ENCODE data around the gene NPY5R.

DNA sequence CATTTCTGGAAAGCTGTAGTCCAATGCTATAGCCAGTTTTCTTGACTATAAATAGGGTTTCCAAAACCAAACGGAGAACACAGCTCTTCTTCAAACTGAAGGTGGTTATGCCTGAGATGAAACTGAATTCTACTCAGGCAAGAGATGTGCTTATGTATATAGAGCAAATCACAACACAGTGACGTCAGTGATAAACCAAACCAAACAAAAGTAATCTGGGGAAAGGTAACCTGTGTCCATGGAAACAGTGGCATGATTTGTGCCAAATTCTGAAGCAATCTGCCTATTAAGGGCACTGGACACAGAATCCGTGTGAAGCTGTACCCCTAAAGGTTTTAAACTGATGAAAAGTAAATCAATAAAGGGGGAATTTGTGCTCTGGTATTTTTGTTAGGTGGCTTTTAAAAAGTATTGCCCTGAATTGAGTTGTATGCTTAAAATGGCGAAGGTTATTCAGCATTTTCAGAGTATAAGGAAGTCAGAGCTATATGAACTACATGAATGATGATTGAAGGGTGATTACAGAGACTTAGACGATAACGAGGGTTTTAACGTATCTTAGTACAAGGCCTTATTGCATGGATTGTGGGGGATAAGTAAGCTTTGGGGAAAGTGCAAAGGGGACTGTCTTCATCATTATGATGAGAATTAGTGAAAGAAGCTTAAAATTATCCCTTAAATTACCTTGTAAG lies 38.6 kb downstream of the NPY5R start:
- TF ChIP-seq, protein P1, sequence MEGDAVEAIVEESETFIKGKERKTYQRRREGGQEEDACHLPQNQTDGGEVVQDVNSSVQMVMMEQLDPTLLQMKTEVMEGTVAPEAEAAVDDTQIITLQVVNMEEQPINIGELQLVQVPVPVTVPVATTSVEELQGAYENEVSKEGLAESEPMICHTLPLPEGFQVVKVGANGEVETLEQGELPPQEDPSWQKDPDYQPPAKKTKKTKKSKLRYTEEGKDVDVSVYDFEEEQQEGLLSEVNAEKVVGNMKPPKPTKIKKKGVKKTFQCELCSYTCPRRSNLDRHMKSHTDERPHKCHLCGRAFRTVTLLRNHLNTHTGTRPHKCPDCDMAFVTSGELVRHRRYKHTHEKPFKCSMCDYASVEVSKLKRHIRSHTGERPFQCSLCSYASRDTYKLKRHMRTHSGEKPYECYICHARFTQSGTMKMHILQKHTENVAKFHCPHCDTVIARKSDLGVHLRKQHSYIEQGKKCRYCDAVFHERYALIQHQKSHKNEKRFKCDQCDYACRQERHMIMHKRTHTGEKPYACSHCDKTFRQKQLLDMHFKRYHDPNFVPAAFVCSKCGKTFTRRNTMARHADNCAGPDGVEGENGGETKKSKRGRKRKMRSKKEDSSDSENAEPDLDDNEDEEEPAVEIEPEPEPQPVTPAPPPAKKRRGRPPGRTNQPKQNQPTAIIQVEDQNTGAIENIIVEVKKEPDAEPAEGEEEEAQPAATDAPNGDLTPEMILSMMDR (conservative IDR thresholded peaks at IDR 0.05) = no peak
- no peak for TF ChIP-seq EZH2 (IDR thresholded peaks at IDR 0.05; ENCODE audit: low read depth)
